ENCODE results near the gene EXOC1. TPM values are rescaled to one million over a fixed set of nuclear protein-coding genes. Genes with fewer than 3 reads are reported as not detected.

Gene EXOC1
- total and polyA plus RNA-seq, 10 of the 15 experiments (the other 5 are each of a cell fraction or from before 2014, with no cell fraction given), result 11.8 to 36.6 (median 21.1) TPM

- TF ChIP-seq FOXK2 (IDR thresholded peaks at IDR 0.05) (no peak), NR2C2 (IDR thresholded peaks at IDR 0.05; ENCODE audit: borderline replicate concordance, control insufficient read depth, insufficient read length, low read depth) (no peak), DPF2 (IDR thresholded peaks at IDR 0.05) (no peak), POU2F2 (IDR thresholded peaks at IDR 0.05; ENCODE audit: borderline replicate concordance, low read depth, low read length) (no peak)
- no peaks in the 10 kb centered on the region for H3K9me3 ChIP-seq (replicated peaks; ENCODE audit: control insufficient read depth, insufficient read depth, low read length)
- BruUV-seq (replicated peaks), result no TSS peak
- in situ Hi-C loops (cut with MboI), result no loop called here
- WGBS (ENCODE audit: insufficient coverage, insufficient replicate concordance, low lambda C conversion rate, missing lambda C conversion rate), result 98% methylated on average over 4 of the region's 4 CpGs
- no peaks in the 10 kb centered on the region for H3K27me3 ChIP-seq (replicated peaks in 1 of 2; ENCODE audit: control insufficient read depth in 2 of 2, insufficient read depth in 2 of 2, low read length in 1 of 2)
- no peak overlapping the region for H3K9ac ChIP-seq (ENCODE audit: control insufficient read depth, insufficient read depth, low read length)
- H3K36me3 ChIP-seq (ENCODE audit: control insufficient read depth in 2 of 2, insufficient read depth in 2 of 2, low read length in 1 of 2), result peaks cover 0 to 8% of the 10 kb centered on the region in 2 experiments; a peak in 1 of 4 replicates
- ChIA-PET CTCF (no interaction called here), RAD21 (ENCODE audit: unreplicated experiment) (no interaction called here), POLR2A (no interaction called here), SMC1A (ENCODE audit: uncharacterized antibody, unreplicated experiment) (interaction anchor here (0.6 to 1.5 kb wide), 3 partner anchors 14 to 358 kb away, joined by 3 to 4 read pairs (median 3); no protein-coding TSS in a partner anchor)
- intact Hi-C loops (cut with micrococcal nuclease; ENCODE audit: unreplicated experiment), result no loop called here
- H4K20me1 ChIP-seq (ENCODE audit: control insufficient read depth, insufficient read depth), result no peaks in the 10 kb centered on the region
- H3K4me3 ChIP-seq, result no peak overlapping the region
- ATAC-seq, result no peak
- H2AFZ ChIP-seq (ENCODE audit: control insufficient read depth, low read depth, low read length), result no peak overlapping the region
- no peaks in the 10 kb centered on the region for H3K4me1 ChIP-seq (ENCODE audit: control insufficient read depth, insufficient read depth, low read length)
- DNase-seq (ENCODE audit: low read depth, low spot score), result no peak
- no peak overlapping the region for H3K4me2 ChIP-seq (ENCODE audit: control insufficient read depth, insufficient read depth)
- H3K79me2 ChIP-seq (ENCODE audit: control insufficient read depth, insufficient read depth, low read length), result no peaks in the 10 kb centered on the region
- no peak overlapping the region for H3K27ac ChIP-seq (ENCODE audit: control insufficient read depth, insufficient read depth)
- no peak for FAIRE-seq
Measured at GRCh38 chr4:55902677-55903076, 49.2 kb downstream of the EXOC1 start.

GRCh38 chr4:55903577-55903976, 50.1 kb downstream of the EXOC1 start:
- Histone ChIP-seq H3K4me2 (ENCODE audit: control insufficient read depth, insufficient read depth) (no peak overlapping the region), H2AFZ (ENCODE audit: control insufficient read depth, low read depth, low read length) (no peak overlapping the region), H3K4me3 (no peak overlapping the region), H3K9me3 (replicated peaks; ENCODE audit: control insufficient read depth, insufficient read depth, low read length) (no peaks in the 10 kb centered on the region), H4K20me1 (ENCODE audit: control insufficient read depth, insufficient read depth) (no peaks in the 10 kb centered on the region), H3K27ac (ENCODE audit: control insufficient read depth, insufficient read depth) (no peak overlapping the region), H3K79me2 (ENCODE audit: control insufficient read depth, insufficient read depth, low read length) (no peaks in the 10 kb centered on the region), H3K27me3 (replicated peaks in 1 of 2; ENCODE audit: control insufficient read depth in 2 of 2, insufficient read depth in 2 of 2, low read length in 1 of 2) (no peaks in the 10 kb centered on the region), H3K36me3 (ENCODE audit: control insufficient read depth in 2 of 2, insufficient read depth in 2 of 2, low read length in 1 of 2) (peaks cover 0 to 6% of the 10 kb centered on the region in 2 experiments; a peak in 1 of 4 replicates), H3K4me1 (ENCODE audit: control insufficient read depth, insufficient read depth, low read length) (no peaks in the 10 kb centered on the region), H3K9ac (ENCODE audit: control insufficient read depth, insufficient read depth, low read length) (no peak overlapping the region)
- RAD21 ChIA-PET (ENCODE audit: unreplicated experiment), result no interaction called here
- POLR2A ChIA-PET, result no interaction called here
- SMC1A ChIA-PET (ENCODE audit: uncharacterized antibody, unreplicated experiment), result interaction anchor here (0.5 to 1.5 kb wide), 3 partner anchors 9 to 44 kb away, joined by 3 to 4 read pairs (median 3); no protein-coding TSS in a partner anchor
- CTCF ChIA-PET, result no interaction called here
- no TSS peak for BruUV-seq (replicated peaks)
- intact Hi-C loops (cut with micrococcal nuclease; ENCODE audit: unreplicated experiment), result no loop called here
- in situ Hi-C loops (cut with MboI), result no loop called here
- DNase-seq (ENCODE audit: low read depth, low spot score), result no peak
- no peak for ATAC-seq
- no peak for FAIRE-seq
- TF ChIP-seq, protein P1, sequence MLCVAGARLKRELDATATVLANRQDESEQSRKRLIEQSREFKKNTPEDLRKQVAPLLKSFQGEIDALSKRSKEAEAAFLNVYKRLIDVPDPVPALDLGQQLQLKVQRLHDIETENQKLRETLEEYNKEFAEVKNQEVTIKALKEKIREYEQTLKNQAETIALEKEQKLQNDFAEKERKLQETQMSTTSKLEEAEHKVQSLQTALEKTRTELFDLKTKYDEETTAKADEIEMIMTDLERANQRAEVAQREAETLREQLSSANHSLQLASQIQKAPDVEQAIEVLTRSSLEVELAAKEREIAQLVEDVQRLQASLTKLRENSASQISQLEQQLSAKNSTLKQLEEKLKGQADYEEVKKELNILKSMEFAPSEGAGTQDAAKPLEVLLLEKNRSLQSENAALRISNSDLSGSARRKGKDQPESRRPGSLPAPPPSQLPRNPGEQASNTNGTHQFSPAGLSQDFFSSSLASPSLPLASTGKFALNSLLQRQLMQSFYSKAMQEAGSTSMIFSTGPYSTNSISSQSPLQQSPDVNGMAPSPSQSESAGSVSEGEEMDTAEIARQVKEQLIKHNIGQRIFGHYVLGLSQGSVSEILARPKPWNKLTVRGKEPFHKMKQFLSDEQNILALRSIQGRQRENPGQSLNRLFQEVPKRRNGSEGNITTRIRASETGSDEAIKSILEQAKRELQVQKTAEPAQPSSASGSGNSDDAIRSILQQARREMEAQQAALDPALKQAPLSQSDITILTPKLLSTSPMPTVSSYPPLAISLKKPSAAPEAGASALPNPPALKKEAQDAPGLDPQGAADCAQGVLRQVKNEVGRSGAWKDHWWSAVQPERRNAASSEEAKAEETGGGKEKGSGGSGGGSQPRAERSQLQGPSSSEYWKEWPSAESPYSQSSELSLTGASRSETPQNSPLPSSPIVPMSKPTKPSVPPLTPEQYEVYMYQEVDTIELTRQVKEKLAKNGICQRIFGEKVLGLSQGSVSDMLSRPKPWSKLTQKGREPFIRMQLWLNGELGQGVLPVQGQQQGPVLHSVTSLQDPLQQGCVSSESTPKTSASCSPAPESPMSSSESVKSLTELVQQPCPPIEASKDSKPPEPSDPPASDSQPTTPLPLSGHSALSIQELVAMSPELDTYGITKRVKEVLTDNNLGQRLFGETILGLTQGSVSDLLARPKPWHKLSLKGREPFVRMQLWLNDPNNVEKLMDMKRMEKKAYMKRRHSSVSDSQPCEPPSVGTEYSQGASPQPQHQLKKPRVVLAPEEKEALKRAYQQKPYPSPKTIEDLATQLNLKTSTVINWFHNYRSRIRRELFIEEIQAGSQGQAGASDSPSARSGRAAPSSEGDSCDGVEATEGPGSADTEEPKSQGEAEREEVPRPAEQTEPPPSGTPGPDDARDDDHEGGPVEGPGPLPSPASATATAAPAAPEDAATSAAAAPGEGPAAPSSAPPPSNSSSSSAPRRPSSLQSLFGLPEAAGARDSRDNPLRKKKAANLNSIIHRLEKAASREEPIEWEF (IDR thresholded peaks at IDR 0.05; ENCODE audit: insufficient replicate concordance, low read depth, low read length), result no peak
- no peak for TF ChIP-seq BMI1 (IDR thresholded peaks at IDR 0.05; ENCODE audit: borderline replicate concordance)
- no peak for TF ChIP-seq CBFB (IDR thresholded peaks at IDR 0.05; ENCODE audit: low read depth)
- no peak for TF ChIP-seq BACH1 (IDR thresholded peaks at IDR 0.05; ENCODE audit: borderline replicate concordance)
- TF ChIP-seq SREBF1 (IDR thresholded peaks at IDR 0.05; ENCODE audit: low read length), result no peak
- no peak for TF ChIP-seq IRF3 (IDR thresholded peaks at IDR 0.05)
- TF ChIP-seq EP300 (IDR thresholded peaks at IDR 0.05; ENCODE audit: borderline replicate concordance in 1 of 2, control insufficient read depth in 1 of 2, low read depth in 2 of 2, low read length in 2 of 2), result no peak

Data from GM12878 (cell line).